ENCODE data around the gene RNF144A. TPM values are rescaled to one million over a fixed set of nuclear protein-coding genes. Genes with fewer than 3 reads are reported as not detected.

The RNF144A gene
- total RNA-seq, 1 experiment from 2014 or later: 13.6 TPM

GRCh38 chr2:6947929-6948676 lies 30.9 kb downstream of the RNF144A start:
- no peak for TF ChIP-seq EZH2 (IDR thresholded peaks at IDR 0.05; ENCODE audit: borderline replicate concordance, low read depth, low read length, poor library complexity, severe bottlenecking)
- TF ChIP-seq, protein P1, sequence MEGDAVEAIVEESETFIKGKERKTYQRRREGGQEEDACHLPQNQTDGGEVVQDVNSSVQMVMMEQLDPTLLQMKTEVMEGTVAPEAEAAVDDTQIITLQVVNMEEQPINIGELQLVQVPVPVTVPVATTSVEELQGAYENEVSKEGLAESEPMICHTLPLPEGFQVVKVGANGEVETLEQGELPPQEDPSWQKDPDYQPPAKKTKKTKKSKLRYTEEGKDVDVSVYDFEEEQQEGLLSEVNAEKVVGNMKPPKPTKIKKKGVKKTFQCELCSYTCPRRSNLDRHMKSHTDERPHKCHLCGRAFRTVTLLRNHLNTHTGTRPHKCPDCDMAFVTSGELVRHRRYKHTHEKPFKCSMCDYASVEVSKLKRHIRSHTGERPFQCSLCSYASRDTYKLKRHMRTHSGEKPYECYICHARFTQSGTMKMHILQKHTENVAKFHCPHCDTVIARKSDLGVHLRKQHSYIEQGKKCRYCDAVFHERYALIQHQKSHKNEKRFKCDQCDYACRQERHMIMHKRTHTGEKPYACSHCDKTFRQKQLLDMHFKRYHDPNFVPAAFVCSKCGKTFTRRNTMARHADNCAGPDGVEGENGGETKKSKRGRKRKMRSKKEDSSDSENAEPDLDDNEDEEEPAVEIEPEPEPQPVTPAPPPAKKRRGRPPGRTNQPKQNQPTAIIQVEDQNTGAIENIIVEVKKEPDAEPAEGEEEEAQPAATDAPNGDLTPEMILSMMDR (conservative IDR thresholded peaks at IDR 0.05; ENCODE audit: low read depth, low read length): no peak
- intact Hi-C loops (cut with micrococcal nuclease; ENCODE audit: unreplicated experiment): no loop called here
- no TSS peak for BruUV-seq (replicated peaks)
- no peak overlapping the region for H3K27ac ChIP-seq (ENCODE audit: low read depth, low read length, poor library complexity, severe bottlenecking)
- no peaks in the 10 kb centered on the region for H3K27me3 ChIP-seq (replicated peaks; ENCODE audit: insufficient read depth, low read depth, low read length, poor library complexity)
- H3K9me3 ChIP-seq (ENCODE audit: low read depth, low read length, poor library complexity, severe bottlenecking): no peaks in the 10 kb centered on the region
- ChIA-PET CTCF (no interaction called here), POLR2A (ENCODE audit: low non-redundant PET) (no interaction called here)
- no peaks in the 10 kb centered on the region for H3K4me1 ChIP-seq (ENCODE audit: insufficient read depth, low read length, poor library complexity, severe bottlenecking)
- H3K4me3 ChIP-seq (ENCODE audit: low read depth, low read length, poor library complexity, severe bottlenecking): no peak overlapping the region
- no peaks in the 10 kb centered on the region for H3K36me3 ChIP-seq (ENCODE audit: insufficient read depth, low read length, poor library complexity, severe bottlenecking)
- DNase-seq (ENCODE audit: low spot score): no peak

DNA sequence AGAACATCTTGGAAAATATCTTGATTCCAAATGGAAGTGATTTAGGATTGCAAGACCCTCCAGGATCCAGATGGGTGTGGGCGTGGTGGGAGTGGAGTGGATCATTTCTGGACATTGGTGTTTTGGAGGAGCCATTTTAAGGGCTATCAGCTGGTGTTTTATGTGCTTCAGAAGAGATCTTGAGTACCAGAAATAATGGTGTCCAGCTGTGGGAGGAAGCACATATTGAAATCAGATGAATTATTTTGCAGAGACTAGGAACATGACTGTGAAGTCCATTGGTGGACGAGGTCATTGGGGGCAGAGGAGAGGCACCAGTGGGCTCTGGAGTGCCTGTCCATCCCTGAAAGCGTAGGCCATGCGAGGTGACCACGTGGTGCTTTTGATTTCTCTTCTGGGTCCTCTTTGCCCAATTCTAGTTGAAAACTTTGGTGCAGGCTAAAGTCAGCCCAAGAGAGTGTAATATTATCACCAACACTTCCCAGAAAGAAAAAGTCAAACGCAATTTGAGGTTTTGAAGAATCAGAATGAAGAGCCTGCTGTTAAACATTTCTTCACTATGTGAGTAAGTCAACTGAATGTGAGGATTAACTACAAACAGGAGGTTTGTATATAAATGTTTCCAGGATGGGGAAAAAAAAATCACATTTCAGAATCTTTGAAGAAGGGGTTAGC lies 31.6 kb downstream of the RNF144A start:
- Histone ChIP-seq H3K27me3 (replicated peaks; ENCODE audit: insufficient read depth, low read depth, low read length, poor library complexity) (no peaks in the 10 kb centered on the region), H3K4me1 (ENCODE audit: insufficient read depth, low read length, poor library complexity, severe bottlenecking) (no peaks in the 10 kb centered on the region), H3K9me3 (ENCODE audit: low read depth, low read length, poor library complexity, severe bottlenecking) (no peaks in the 10 kb centered on the region), H3K4me3 (ENCODE audit: low read depth, low read length, poor library complexity, severe bottlenecking) (no peak overlapping the region), H3K36me3 (ENCODE audit: insufficient read depth, low read length, poor library complexity, severe bottlenecking) (no peaks in the 10 kb centered on the region), H3K27ac (ENCODE audit: low read depth, low read length, poor library complexity, severe bottlenecking) (no peak overlapping the region)
- BruUV-seq (replicated peaks): no TSS peak
- intact Hi-C loops (cut with micrococcal nuclease; ENCODE audit: unreplicated experiment): no loop called here
- CTCF ChIA-PET: no interaction called here
- no peak for DNase-seq (ENCODE audit: low spot score)
- POLR2A ChIA-PET (ENCODE audit: low non-redundant PET): no interaction called here
- TF ChIP-seq EZH2 (IDR thresholded peaks at IDR 0.05; ENCODE audit: borderline replicate concordance, low read depth, low read length, poor library complexity, severe bottlenecking): no peak
- TF ChIP-seq, protein P1 (conservative IDR thresholded peaks at IDR 0.05; ENCODE audit: low read depth, low read length): no peak

DNA sequence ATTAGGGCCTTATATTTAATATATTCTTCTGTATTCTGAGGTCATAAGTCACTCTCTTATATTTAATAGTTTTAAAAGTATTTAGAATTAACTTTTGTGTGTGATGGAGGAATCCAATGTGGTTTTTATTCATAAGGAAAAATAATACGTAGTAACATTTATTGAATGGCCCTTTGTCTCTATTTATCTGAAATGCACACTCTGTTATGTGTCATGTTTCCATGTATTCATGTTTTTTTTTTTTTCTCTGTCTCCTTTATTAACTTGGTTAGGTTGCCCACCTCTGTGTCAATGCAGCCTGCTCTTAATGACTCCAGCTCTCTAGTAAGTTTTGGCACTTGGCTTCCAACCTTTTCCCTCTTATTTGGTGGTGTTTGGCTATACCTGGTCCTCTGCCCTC lies 33.8 kb downstream of the RNF144A start:
- CTCF ChIA-PET: no interaction called here
- H3K9me3 ChIP-seq (ENCODE audit: low read depth, low read length, poor library complexity, severe bottlenecking): no peaks in the 10 kb centered on the region
- no peaks in the 10 kb centered on the region for H3K36me3 ChIP-seq (ENCODE audit: insufficient read depth, low read length, poor library complexity, severe bottlenecking)
- TF ChIP-seq EZH2 (IDR thresholded peaks at IDR 0.05; ENCODE audit: borderline replicate concordance, low read depth, low read length, poor library complexity, severe bottlenecking): no peak
- TF ChIP-seq, protein P1 (conservative IDR thresholded peaks at IDR 0.05; ENCODE audit: low read depth, low read length): no peak
- no peak for DNase-seq (ENCODE audit: low spot score)
- H3K27me3 ChIP-seq (replicated peaks; ENCODE audit: insufficient read depth, low read depth, low read length, poor library complexity): no peaks in the 10 kb centered on the region
- intact Hi-C loops (cut with micrococcal nuclease; ENCODE audit: unreplicated experiment): no loop called here
- POLR2A ChIA-PET (ENCODE audit: low non-redundant PET): no interaction called here
- no peak overlapping the region for H3K4me3 ChIP-seq (ENCODE audit: low read depth, low read length, poor library complexity, severe bottlenecking)
- H3K27ac ChIP-seq (ENCODE audit: low read depth, low read length, poor library complexity, severe bottlenecking): no peak overlapping the region
- H3K4me1 ChIP-seq (ENCODE audit: insufficient read depth, low read length, poor library complexity, severe bottlenecking): no peaks in the 10 kb centered on the region
- no TSS peak for BruUV-seq (replicated peaks)

Data from A673 (cell line).